Measurements from ENCODE around the gene FAM168A.

Gene FAM168A

GRCh38 chr11:73640592-73640991 is 42.7 kb upstream of the FAM168A start:
- no peak for DNase-seq (ENCODE audit: extremely low read depth, insufficient read length)
- Histone ChIP-seq H3K36me3 (ENCODE audit: control insufficient read depth, insufficient read depth, low read length) (no peaks in the 10 kb centered on the region), H3K27me3 (replicated peaks; ENCODE audit: control insufficient read depth, insufficient read depth, low read length) (no peaks in the 10 kb centered on the region), H3K4me3 (replicated peaks; ENCODE audit: low read depth, low read length) (no peak overlapping the region)
- TF ChIP-seq, protein P1, sequence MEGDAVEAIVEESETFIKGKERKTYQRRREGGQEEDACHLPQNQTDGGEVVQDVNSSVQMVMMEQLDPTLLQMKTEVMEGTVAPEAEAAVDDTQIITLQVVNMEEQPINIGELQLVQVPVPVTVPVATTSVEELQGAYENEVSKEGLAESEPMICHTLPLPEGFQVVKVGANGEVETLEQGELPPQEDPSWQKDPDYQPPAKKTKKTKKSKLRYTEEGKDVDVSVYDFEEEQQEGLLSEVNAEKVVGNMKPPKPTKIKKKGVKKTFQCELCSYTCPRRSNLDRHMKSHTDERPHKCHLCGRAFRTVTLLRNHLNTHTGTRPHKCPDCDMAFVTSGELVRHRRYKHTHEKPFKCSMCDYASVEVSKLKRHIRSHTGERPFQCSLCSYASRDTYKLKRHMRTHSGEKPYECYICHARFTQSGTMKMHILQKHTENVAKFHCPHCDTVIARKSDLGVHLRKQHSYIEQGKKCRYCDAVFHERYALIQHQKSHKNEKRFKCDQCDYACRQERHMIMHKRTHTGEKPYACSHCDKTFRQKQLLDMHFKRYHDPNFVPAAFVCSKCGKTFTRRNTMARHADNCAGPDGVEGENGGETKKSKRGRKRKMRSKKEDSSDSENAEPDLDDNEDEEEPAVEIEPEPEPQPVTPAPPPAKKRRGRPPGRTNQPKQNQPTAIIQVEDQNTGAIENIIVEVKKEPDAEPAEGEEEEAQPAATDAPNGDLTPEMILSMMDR (IDR thresholded peaks at IDR 0.05; ENCODE audit: insufficient read depth, low read length, poor library complexity, severe bottlenecking) = no peak

- TF ChIP-seq, protein P1 (IDR thresholded peaks at IDR 0.05; ENCODE audit: insufficient read depth, low read length, poor library complexity, severe bottlenecking) = no peak
- H3K36me3 ChIP-seq (ENCODE audit: control insufficient read depth, insufficient read depth, low read length) = no peaks in the 10 kb centered on the region
- no peaks in the 10 kb centered on the region for H3K27me3 ChIP-seq (replicated peaks; ENCODE audit: control insufficient read depth, insufficient read depth, low read length)
- no peak overlapping the region for H3K4me3 ChIP-seq (replicated peaks; ENCODE audit: low read depth, low read length)
- no peak for DNase-seq (ENCODE audit: extremely low read depth, insufficient read length)
Measured at GRCh38 chr11:73637012-73637411, 39.1 kb upstream of the FAM168A start.

DNA sequence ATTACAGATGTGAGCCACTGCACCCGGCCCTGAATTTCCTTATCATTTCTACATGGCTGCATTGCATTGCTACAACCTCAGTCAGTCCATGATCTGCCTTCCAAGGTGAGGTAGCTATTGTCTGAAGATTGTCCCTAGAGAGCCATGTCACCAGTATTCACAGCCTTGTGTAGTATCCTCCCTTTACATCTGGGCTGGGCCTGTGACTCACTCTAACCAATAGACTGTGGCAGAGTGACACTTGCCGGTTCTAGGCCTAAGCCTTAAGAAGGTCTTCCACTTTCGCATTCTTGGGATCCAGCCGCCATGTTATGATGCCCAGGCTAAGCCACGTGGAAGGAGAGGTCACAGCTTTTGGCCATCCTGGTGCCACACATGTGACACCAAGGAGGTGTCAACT is 38.3 kb upstream of the FAM168A start:
- no peak for DNase-seq (ENCODE audit: extremely low read depth, insufficient read length)
- Histone ChIP-seq H3K4me3 (replicated peaks; ENCODE audit: low read depth, low read length) (no peak overlapping the region), H3K36me3 (ENCODE audit: control insufficient read depth, insufficient read depth, low read length) (no peaks in the 10 kb centered on the region), H3K27me3 (replicated peaks; ENCODE audit: control insufficient read depth, insufficient read depth, low read length) (no peaks in the 10 kb centered on the region)
- TF ChIP-seq, protein P1 (IDR thresholded peaks at IDR 0.05; ENCODE audit: insufficient read depth, low read length, poor library complexity, severe bottlenecking) = no peak

GRCh38 chr11:73635721-73636120 is 37.8 kb upstream of the FAM168A start:
- Histone ChIP-seq H3K27me3 (replicated peaks; ENCODE audit: control insufficient read depth, insufficient read depth, low read length) (no peaks in the 10 kb centered on the region), H3K36me3 (ENCODE audit: control insufficient read depth, insufficient read depth, low read length) (no peaks in the 10 kb centered on the region), H3K4me3 (replicated peaks; ENCODE audit: low read depth, low read length) (no peak overlapping the region)
- DNase-seq (ENCODE audit: extremely low read depth, insufficient read length) = no peak
- TF ChIP-seq, protein P1 (IDR thresholded peaks at IDR 0.05; ENCODE audit: insufficient read depth, low read length, poor library complexity, severe bottlenecking) = no peak

DNA sequence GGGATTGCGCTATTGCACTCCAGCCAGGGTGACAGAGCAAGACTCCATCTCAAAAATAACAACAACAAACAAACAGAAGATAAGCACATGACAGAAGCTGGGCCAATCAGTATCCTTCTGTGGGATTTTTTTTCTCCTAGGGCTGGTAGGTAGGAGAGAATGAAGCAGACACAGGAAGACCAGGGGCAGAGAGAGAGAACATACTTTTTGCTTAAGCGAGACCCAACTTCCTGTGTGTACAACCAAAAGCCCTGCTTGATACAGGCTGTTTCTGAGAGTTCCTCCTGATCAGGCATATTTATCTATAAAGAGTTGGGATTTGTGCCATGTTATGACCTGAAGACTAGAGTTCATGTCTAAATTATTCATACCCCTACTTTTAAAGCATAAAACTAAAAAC is 36.1 kb upstream of the FAM168A start:
- TF ChIP-seq, protein P1 (IDR thresholded peaks at IDR 0.05; ENCODE audit: insufficient read depth, low read length, poor library complexity, severe bottlenecking) = no peak
- H3K4me3 ChIP-seq (replicated peaks; ENCODE audit: low read depth, low read length) = no peak overlapping the region
- no peaks in the 10 kb centered on the region for H3K36me3 ChIP-seq (ENCODE audit: control insufficient read depth, insufficient read depth, low read length)
- H3K27me3 ChIP-seq (replicated peaks; ENCODE audit: control insufficient read depth, insufficient read depth, low read length) = no peaks in the 10 kb centered on the region
- DNase-seq (ENCODE audit: extremely low read depth, insufficient read length) = no peak

DNA sequence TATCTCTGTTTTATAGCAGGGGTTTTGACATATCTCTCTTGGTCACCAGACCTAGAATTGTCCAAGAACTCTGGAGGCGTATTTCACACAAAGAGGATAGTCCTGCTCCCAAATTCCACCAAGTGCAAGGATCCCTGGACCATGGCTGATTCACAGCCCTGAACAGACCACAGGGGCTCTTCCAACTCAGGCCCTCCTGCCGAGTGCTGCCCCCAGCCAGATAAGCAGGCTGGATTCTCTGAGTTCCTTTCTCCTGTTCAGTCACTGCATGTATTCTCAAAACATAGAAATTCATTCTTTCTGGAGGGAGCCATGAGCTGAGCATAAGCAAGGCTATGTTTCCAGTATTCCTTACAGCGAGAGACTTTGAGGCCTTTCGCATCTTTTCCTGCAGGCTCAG is 35.1 kb upstream of the FAM168A start:
- DNase-seq (ENCODE audit: extremely low read depth, insufficient read length) = no peak
- H3K36me3 ChIP-seq (ENCODE audit: control insufficient read depth, insufficient read depth, low read length) = no peaks in the 10 kb centered on the region
- no peaks in the 10 kb centered on the region for H3K27me3 ChIP-seq (replicated peaks; ENCODE audit: control insufficient read depth, insufficient read depth, low read length)
- H3K4me3 ChIP-seq (replicated peaks; ENCODE audit: low read depth, low read length) = no peak overlapping the region
- TF ChIP-seq, protein P1 (IDR thresholded peaks at IDR 0.05; ENCODE audit: insufficient read depth, low read length, poor library complexity, severe bottlenecking) = no peak

Measured in GM06990 (cell line).